Measurements from ENCODE around the gene PPP3R1. TPM values are rescaled to one million over a fixed set of nuclear protein-coding genes. Genes with fewer than 3 reads are reported as not detected.

Gene PPP3R1
- polyA plus RNA-seq, 2 of the 4 experiments (the other 2 are of a cell fraction), result 27.3 to 55.1 TPM

GRCh38 chr2:68283419-68283812, 31.1 kb upstream of the PPP3R1 start (continued):
- TF ChIP-seq, protein P1, sequence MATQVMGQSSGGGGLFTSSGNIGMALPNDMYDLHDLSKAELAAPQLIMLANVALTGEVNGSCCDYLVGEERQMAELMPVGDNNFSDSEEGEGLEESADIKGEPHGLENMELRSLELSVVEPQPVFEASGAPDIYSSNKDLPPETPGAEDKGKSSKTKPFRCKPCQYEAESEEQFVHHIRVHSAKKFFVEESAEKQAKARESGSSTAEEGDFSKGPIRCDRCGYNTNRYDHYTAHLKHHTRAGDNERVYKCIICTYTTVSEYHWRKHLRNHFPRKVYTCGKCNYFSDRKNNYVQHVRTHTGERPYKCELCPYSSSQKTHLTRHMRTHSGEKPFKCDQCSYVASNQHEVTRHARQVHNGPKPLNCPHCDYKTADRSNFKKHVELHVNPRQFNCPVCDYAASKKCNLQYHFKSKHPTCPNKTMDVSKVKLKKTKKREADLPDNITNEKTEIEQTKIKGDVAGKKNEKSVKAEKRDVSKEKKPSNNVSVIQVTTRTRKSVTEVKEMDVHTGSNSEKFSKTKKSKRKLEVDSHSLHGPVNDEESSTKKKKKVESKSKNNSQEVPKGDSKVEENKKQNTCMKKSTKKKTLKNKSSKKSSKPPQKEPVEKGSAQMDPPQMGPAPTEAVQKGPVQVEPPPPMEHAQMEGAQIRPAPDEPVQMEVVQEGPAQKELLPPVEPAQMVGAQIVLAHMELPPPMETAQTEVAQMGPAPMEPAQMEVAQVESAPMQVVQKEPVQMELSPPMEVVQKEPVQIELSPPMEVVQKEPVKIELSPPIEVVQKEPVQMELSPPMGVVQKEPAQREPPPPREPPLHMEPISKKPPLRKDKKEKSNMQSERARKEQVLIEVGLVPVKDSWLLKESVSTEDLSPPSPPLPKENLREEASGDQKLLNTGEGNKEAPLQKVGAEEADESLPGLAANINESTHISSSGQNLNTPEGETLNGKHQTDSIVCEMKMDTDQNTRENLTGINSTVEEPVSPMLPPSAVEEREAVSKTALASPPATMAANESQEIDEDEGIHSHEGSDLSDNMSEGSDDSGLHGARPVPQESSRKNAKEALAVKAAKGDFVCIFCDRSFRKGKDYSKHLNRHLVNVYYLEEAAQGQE (IDR thresholded peaks at IDR 0.05), result no peak

GRCh38 chr2:68282811-68283418, 30.6 kb upstream of the PPP3R1 start:
- CTCF ChIA-PET, result interaction anchor here (0.6 to 6.0 kb wide), 37 partner anchors 9 to 691 kb away, joined by 3 to 108 read pairs (median 4); partner anchors contain the start of genes CNRIP1 and PPP3R1
- 0 out of 3 replicates have a peak, but pooled peaks cover 3% of the 10 kb centered on the region for H3K4me1 ChIP-seq
- 18% methylated on average over 5 of the region's 5 CpGs for WGBS (ENCODE audit: missing lambda C conversion rate)
- no peak overlapping the region for H3K27ac ChIP-seq
- H3K4me3 ChIP-seq, result no peak overlapping the region
- peak overlapping the region; percentile 55 for H3K4me2 ChIP-seq
- FAIRE-seq (peak; percentile 79), ATAC-seq (peak; percentile 84 to 88), DNase-seq (ENCODE audit: low read depth in 1 of 2, low spot score in 1 of 2) (peak; percentile 69 to 70)
- TF ChIP-seq PBX3 (IDR thresholded peaks at IDR 0.05) (no peak), USF2 (IDR thresholded peaks at IDR 0.05) (no peak), RAD21 (conservative IDR thresholded peaks at IDR 0.05 in 1 of 2, IDR thresholded peaks at IDR 0.05 in 1 of 2) (peak; percentile 76 to 80), CBX8 (IDR thresholded peaks at IDR 0.05) (no peak), POLR2AphosphoS2 (conservative IDR thresholded peaks at IDR 0.05; ENCODE audit: low read length) (no peak), SMC3 (IDR thresholded peaks at IDR 0.05) (peak; percentile 79), HMGXB4 (CRISPR knock-in tag; IDR thresholded peaks at IDR 0.05; ENCODE audit: borderline replicate concordance) (no peak), POLR2A (IDR thresholded peaks at IDR 0.05; ENCODE audit: low read length) (no peak)
- TF ChIP-seq, protein P2, sequence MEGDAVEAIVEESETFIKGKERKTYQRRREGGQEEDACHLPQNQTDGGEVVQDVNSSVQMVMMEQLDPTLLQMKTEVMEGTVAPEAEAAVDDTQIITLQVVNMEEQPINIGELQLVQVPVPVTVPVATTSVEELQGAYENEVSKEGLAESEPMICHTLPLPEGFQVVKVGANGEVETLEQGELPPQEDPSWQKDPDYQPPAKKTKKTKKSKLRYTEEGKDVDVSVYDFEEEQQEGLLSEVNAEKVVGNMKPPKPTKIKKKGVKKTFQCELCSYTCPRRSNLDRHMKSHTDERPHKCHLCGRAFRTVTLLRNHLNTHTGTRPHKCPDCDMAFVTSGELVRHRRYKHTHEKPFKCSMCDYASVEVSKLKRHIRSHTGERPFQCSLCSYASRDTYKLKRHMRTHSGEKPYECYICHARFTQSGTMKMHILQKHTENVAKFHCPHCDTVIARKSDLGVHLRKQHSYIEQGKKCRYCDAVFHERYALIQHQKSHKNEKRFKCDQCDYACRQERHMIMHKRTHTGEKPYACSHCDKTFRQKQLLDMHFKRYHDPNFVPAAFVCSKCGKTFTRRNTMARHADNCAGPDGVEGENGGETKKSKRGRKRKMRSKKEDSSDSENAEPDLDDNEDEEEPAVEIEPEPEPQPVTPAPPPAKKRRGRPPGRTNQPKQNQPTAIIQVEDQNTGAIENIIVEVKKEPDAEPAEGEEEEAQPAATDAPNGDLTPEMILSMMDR (IDR thresholded peaks at IDR 0.05), result peak; percentile 87
- TF ChIP-seq, protein P3, sequence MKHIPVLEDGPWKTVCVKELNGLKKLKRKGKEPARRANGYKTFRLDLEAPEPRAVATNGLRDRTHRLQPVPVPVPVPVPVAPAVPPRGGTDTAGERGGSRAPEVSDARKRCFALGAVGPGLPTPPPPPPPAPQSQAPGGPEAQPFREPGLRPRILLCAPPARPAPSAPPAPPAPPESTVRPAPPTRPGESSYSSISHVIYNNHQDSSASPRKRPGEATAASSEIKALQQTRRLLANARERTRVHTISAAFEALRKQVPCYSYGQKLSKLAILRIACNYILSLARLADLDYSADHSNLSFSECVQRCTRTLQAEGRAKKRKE (CRISPR knock-in tag; IDR thresholded peaks at IDR 0.05; ENCODE audit: low read depth), result no peak
- POLR2A ChIA-PET, result interaction anchor here (1.6 kb wide), 1 partner anchor 30 kb away, joined by 8 read pairs; the partner anchor contains the start of gene PPP3R1
- H3K9me3 ChIP-seq, result no peaks in the 10 kb centered on the region

GRCh38 chr2:68280796-68281195, 28.5 kb upstream of the PPP3R1 start:
- CTCF ChIA-PET, result interaction anchor here (1.4 to 2.1 kb wide), 3 partner anchors 39 to 159 kb away, joined by 3 to 7 read pairs (median 5); partner anchors contain the start of genes CNRIP1 and PNO1
- 80% methylated on average over 1 of the region's 1 CpG for WGBS (ENCODE audit: missing lambda C conversion rate)
- TF ChIP-seq NPAS2 (CRISPR knock-in tag; IDR thresholded peaks at IDR 0.05; ENCODE audit: borderline replicate concordance) (no peak), ZNF302 (CRISPR knock-in tag; IDR thresholded peaks at IDR 0.05) (no peak), HOXB13 (CRISPR knock-in tag; IDR thresholded peaks at IDR 0.05; ENCODE audit: low read depth) (no peak)

More at GRCh38 chr2:68280796-68281195, 28.5 kb upstream of the PPP3R1 start:
- Histone ChIP-seq H3K4me1 (0 out of 3 replicates have a peak, but pooled peaks cover 3% of the 10 kb centered on the region), H3K4me2 (no peak overlapping the region), H3K9me3 (no peaks in the 10 kb centered on the region), H3K27ac (no peak overlapping the region), H3K4me3 (no peak overlapping the region)
- no peak for ATAC-seq
- POLR2A ChIA-PET, result no interaction called here
- DNase-seq (ENCODE audit: low read depth in 1 of 2, low spot score in 1 of 2), result no peak
- FAIRE-seq, result no peak
